GM12891 (cell line): ENCODE measurements around the gene FAM78B.

Experiments
- POLR2A ChIP-seq: IDR thresholded peaks from 2 replicates; pipeline ENCODE4 v1.6.1; 2011; ENCODE audit warnings: low read depth, low read length, control low read depth
- POLR2AphosphoS5 ChIP-seq: IDR thresholded peaks from 2 replicates; pipeline ENCODE4 v1.6.1; 2011; ENCODE audit warnings: low read depth, low read length, control low read depth
- TAF1 ChIP-seq: IDR thresholded peaks from 2 replicates; pipeline ENCODE4 v1.6.1; 2011; ENCODE audit warnings: low read depth, low read length, control low read depth

- TF ChIP-seq POLR2A (no peak), POLR2AphosphoS5 (no peak), TAF1 (no peak)
These were observed 78.8 kb downstream of the FAM78B start for GRCh38 chr1:166087734-166088571.
